ENCODE measurements around the gene CNDP1. TPM values are rescaled to one million over a fixed set of nuclear protein-coding genes. Genes with fewer than 3 reads are reported as not detected.

The CNDP1 gene
- polyA plus RNA-seq, 1 experiment: not detected

GRCh38 chr18:74577019-74577418 is 42.7 kb downstream of the CNDP1 start:
- H3K4me3 ChIP-seq (ENCODE audit: low read depth, low read length): no peak overlapping the region
- POLR2A ChIA-PET: no interaction called here
- no peaks in the 10 kb centered on the region for H3K9me3 ChIP-seq (ENCODE audit: control insufficient read depth, insufficient read depth, low read length)
- CTCF ChIA-PET: interaction anchor here (2.0 kb wide), 1 partner anchor 25 kb away, joined by 6 read pairs; no protein-coding TSS in a partner anchor
- H3K27ac ChIP-seq (ENCODE audit: low read depth, low read length): no peak overlapping the region
- TF ChIP-seq CTCF (IDR thresholded peaks at IDR 0.05; ENCODE audit: low read depth, low read length): no peak
- H3K27me3 ChIP-seq (ENCODE audit: control insufficient read depth, insufficient read depth, low read length): peaks cover 14% of the 10 kb centered on the region
- DNase-seq (ENCODE audit: low read depth, low spot score): no peak

- POLR2A ChIA-PET: no interaction called here
- Histone ChIP-seq H3K27me3 (ENCODE audit: control insufficient read depth, insufficient read depth, low read length) (peaks cover 10% of the 10 kb centered on the region), H3K27ac (ENCODE audit: low read depth, low read length) (no peak overlapping the region), H3K9me3 (ENCODE audit: control insufficient read depth, insufficient read depth, low read length) (no peaks in the 10 kb centered on the region), H3K4me3 (ENCODE audit: low read depth, low read length) (no peak overlapping the region)
- CTCF ChIA-PET: no interaction called here
- no peak for DNase-seq (ENCODE audit: low read depth, low spot score)
- TF ChIP-seq CTCF (IDR thresholded peaks at IDR 0.05; ENCODE audit: low read depth, low read length): no peak
Observed at GRCh38 chr18:74579496-74580065, 45.3 kb downstream of the CNDP1 start.

DNA sequence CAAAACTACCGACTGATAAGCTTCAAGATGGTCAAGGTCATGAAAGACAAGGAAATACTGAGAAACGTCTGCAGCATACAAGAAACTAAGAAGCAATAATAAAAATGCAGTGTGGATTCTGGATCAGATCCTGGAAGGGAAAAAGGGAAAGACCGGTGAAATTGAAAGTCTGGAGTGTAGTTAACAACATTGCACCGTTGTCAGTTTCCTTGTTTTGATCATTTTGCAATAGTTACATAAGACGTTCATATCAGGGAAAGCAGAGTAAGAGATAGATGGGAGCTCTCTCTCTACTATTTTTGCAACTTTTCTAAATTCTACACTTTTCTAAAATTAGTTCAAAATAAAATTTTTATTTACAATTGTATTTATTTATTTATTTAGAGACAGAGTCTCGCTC is 48.3 kb downstream of the CNDP1 start:
- Histone ChIP-seq H3K4me3 (ENCODE audit: low read depth, low read length) (no peak overlapping the region), H3K27me3 (ENCODE audit: control insufficient read depth, insufficient read depth, low read length) (peaks cover 7% of the 10 kb centered on the region), H3K9me3 (ENCODE audit: control insufficient read depth, insufficient read depth, low read length) (no peaks in the 10 kb centered on the region), H3K27ac (ENCODE audit: low read depth, low read length) (no peak overlapping the region)
- no peak for TF ChIP-seq CTCF (IDR thresholded peaks at IDR 0.05; ENCODE audit: low read depth, low read length)
- ChIA-PET POLR2A (no interaction called here), CTCF (no interaction called here)
- no peak for DNase-seq (ENCODE audit: low read depth, low spot score)

DNA sequence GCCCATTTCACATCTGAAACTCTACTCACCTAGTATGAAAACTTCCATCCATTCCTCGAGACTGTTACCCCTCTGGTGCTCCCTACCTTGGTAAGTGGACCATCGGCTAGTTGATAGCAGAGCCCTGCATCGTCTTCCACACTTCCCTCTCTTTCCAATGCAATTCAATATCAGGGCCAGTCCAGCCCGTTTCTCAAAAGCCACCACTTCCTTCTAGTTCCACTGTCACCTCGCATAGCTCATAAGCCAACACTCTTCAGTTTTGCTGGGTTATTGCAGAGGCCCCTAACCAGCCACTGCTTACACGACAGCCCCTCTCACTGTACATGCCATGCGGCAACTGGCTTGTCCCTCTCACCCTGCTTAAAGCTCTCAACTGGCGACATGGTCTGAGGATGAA is 53.1 kb downstream of the CNDP1 start:
- ChIA-PET CTCF (interaction anchor here (1.0 kb wide), 1 partner anchor 35 kb away, joined by 3 read pairs; no protein-coding TSS in a partner anchor), POLR2A (no interaction called here)
- no peak overlapping the region for H3K4me3 ChIP-seq (ENCODE audit: low read depth, low read length)
- H3K27ac ChIP-seq (ENCODE audit: low read depth, low read length): no peak overlapping the region
- TF ChIP-seq CTCF (IDR thresholded peaks at IDR 0.05; ENCODE audit: low read depth, low read length): no peak
- no peaks in the 10 kb centered on the region for H3K9me3 ChIP-seq (ENCODE audit: control insufficient read depth, insufficient read depth, low read length)
- no peak for DNase-seq (ENCODE audit: low read depth, low spot score)
- peaks cover 5% of the 10 kb centered on the region for H3K27me3 ChIP-seq (ENCODE audit: control insufficient read depth, insufficient read depth, low read length)

DNA sequence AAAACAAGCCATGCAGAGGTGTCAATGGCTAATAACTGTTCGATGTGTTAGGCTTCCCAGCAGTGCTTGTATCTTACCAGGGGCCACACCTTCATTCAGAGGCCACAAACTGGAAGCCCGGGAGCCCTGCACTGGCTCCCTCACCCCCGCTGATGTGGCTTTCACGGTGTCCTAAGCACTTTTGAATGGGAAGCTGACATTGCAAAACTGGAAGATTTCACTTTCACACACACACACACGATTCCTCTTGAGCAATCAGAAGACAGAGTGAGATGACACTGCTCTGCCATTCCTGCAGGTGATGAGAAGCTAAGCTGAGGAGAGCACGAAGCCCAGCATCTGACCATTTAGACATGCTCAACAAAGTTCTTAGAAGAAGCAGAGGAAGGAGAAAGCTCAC is 54.7 kb downstream of the CNDP1 start:
- ChIA-PET CTCF (interaction anchor here (1.0 kb wide), 1 partner anchor 453 kb away, joined by 3 read pairs; no protein-coding TSS in a partner anchor), POLR2A (interaction anchor here (0.5 kb wide), 1 partner anchor 620 kb away, joined by 3 read pairs; no protein-coding TSS in a partner anchor)

More for the DNA sequence above, 54.7 kb downstream of the CNDP1 start:
- Histone ChIP-seq H3K9me3 (ENCODE audit: control insufficient read depth, insufficient read depth, low read length) (no peaks in the 10 kb centered on the region), H3K27me3 (ENCODE audit: control insufficient read depth, insufficient read depth, low read length) (peaks cover 3% of the 10 kb centered on the region), H3K4me3 (ENCODE audit: low read depth, low read length) (no peak overlapping the region), H3K27ac (ENCODE audit: low read depth, low read length) (no peak overlapping the region)
- no peak for TF ChIP-seq CTCF (IDR thresholded peaks at IDR 0.05; ENCODE audit: low read depth, low read length)
- DNase-seq (ENCODE audit: low read depth, low spot score): no peak
